GM19351 (cell line): ENCODE measurements around the gene ZNF513.
A peak's percentile ranks its signal among the peaks of the same experiment; 100 is the strongest.
"Not testable (repeated sequence)": the region's sequence is repeated elsewhere in the genome, so short reads cannot be mapped to it uniquely, and the experiment has no call there.

Experiments
- ATAC-seq: cut with Tn5 transposase; IDR thresholded peaks from one replicate; pipeline ENCODE4 v1.9.1; 2021; ENCODE audit warnings: mild to moderate bottlenecking, moderate library complexity; ENCODE audit not compliant: unreplicated experiment

ZNF513 gene

GRCh38 chr2:27380626-27381545 is at the start of gene ZNF513:
Gene ZNF513 (minus strand): TSS chr2:27380734. CDS start chr2:27380526, 208 bp downstream.
- peak; percentile 87 for ATAC-seq

- peak; percentile 71 for ATAC-seq
Observed at GRCh38 chr2:27428978-27429541, 48.5 kb upstream of the ZNF513 start.

- ATAC-seq: peak; percentile 79
Observed at GRCh38 chr2:27428213-27428977, 47.9 kb upstream of the ZNF513 start, which contains the start of gene NRBP1. Gene NRBP1 (plus strand): TSS chr2:27428631. CDS start chr2:27433274, 4,643 bp downstream.

- ATAC-seq: no peak
Observed at GRCh38 chr2:27427863-27428212, 47.3 kb upstream of the ZNF513 start.

- ATAC-seq: not testable (repeated sequence)
Observed at GRCh38 chr2:27425039-27425438, 44.5 kb upstream of the ZNF513 start.

GRCh38 chr2:27422958-27423357 is 42.4 kb upstream of the ZNF513 start:
- no peak for ATAC-seq

- no peak for ATAC-seq
Observed at GRCh38 chr2:27421660-27422250, 41.2 kb upstream of the ZNF513 start.

- ATAC-seq: no peak
Observed at GRCh38 chr2:27420996-27421395, 40.5 kb upstream of the ZNF513 start.

- no peak for ATAC-seq
Observed at GRCh38 chr2:27416151-27416550, 35.6 kb upstream of the ZNF513 start.

- no peak for ATAC-seq
Observed at GRCh38 chr2:27412419-27413152, 32.1 kb upstream of the ZNF513 start.

GRCh38 chr2:27409321-27410073 is 29.0 kb upstream of the ZNF513 start, which contains the start of gene PPM1G:
Gene PPM1G (minus strand): TSS chr2:27409591. CDS start chr2:27409422, 169 bp downstream.
- ATAC-seq: peak; percentile 88

GRCh38 chr2:27408601-27409320 is 28.2 kb upstream of the ZNF513 start:
- ATAC-seq: peak; percentile 30

- no peak for ATAC-seq
Observed at GRCh38 chr2:27407798-27408491, 27.4 kb upstream of the ZNF513 start.

- no peak for ATAC-seq
Observed at GRCh38 chr2:27400348-27401135, 20.0 kb upstream of the ZNF513 start.

GRCh38 chr2:27398962-27399361 is 18.4 kb upstream of the ZNF513 start:
- no peak for ATAC-seq

- ATAC-seq: no peak
Observed at GRCh38 chr2:27393225-27393624, 12.7 kb upstream of the ZNF513 start.
